Esophagus muscularis mucosa (tissue), 4 donors: ENCODE data around the gene UBE2L3.

Source experiments
- EP300 ChIP-seq: sonication (generic); formaldehyde crosslinking; IDR thresholded peaks from one replicate; pipeline ENCODE4 v1.6.1; 2017; ENCODE audit warnings: antibody characterized with exemption
- POLR2A ChIP-seq: fragments of 450-650 bp; IDR thresholded peaks from one replicate; pipeline ENCODE4 v1.6.1; 2017; ENCODE audit warnings: antibody characterized with exemption, moderate library complexity, mild to moderate bottlenecking, low read depth
- POLR2AphosphoS5 ChIP-seq, 2 donors: sonication (generic); formaldehyde crosslinking; IDR thresholded peaks; one replicate each; pipeline ENCODE4 v1.6.1; 2017; ENCODE audit warnings: antibody characterized with exemption in 2 of 2
- TF ChIP-seq, protein P1 (sequence below), 3 experiments: fragments of 200-600 bp in 2 of 3; fragments of 450-650 bp in 1 of 3; sonication (generic) in 2 of 3; IDR thresholded peaks; one replicate each; pipeline ENCODE4 v1.5.1; 2017 to 2019; ENCODE audit warnings: antibody characterized with exemption in 3 of 3, mild to moderate bottlenecking in 2 of 3, moderate library complexity in 1 of 3

DNA sequence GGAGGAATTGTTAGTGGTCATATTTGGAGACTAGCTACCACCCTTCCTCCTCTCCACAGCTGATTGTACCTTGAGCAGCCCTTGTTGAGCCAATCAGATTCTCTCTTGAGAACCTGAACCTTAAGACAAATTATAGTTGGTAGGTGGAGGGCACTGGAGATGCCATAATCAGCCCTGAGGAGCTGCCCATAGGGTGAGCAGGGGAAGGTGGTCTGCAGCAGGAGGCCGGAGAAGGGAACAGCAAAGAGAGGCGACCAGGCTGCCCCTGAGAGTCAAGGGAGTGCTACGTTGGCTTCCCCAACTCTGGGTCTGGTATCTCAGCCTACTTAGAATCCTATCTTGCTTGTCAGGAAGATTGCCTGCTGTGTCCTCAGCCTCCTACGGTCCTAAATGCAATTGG, 71.8 kb downstream of the UBE2L3 start:
- TF ChIP-seq, protein P1, sequence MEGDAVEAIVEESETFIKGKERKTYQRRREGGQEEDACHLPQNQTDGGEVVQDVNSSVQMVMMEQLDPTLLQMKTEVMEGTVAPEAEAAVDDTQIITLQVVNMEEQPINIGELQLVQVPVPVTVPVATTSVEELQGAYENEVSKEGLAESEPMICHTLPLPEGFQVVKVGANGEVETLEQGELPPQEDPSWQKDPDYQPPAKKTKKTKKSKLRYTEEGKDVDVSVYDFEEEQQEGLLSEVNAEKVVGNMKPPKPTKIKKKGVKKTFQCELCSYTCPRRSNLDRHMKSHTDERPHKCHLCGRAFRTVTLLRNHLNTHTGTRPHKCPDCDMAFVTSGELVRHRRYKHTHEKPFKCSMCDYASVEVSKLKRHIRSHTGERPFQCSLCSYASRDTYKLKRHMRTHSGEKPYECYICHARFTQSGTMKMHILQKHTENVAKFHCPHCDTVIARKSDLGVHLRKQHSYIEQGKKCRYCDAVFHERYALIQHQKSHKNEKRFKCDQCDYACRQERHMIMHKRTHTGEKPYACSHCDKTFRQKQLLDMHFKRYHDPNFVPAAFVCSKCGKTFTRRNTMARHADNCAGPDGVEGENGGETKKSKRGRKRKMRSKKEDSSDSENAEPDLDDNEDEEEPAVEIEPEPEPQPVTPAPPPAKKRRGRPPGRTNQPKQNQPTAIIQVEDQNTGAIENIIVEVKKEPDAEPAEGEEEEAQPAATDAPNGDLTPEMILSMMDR (IDR thresholded peaks at IDR 0.05): no peak
- TF ChIP-seq POLR2A (no peak), EP300 (no peak), POLR2AphosphoS5 (IDR thresholded peaks at IDR 0.05) (no peak)
